Endothelial cell of umbilical vein (primary cell): ENCODE results near the gene AMFR.

Experiments used
- CTCF ChIP-seq, 2 donors: IDR thresholded peaks; 1 replicate in 1 of 2; 2 replicates in 1 of 2; pipeline ENCODE4 v1.5.1; 2011; ENCODE audit warnings: low read length in 2 of 2, mild to moderate bottlenecking in 2 of 2, moderate library complexity in 2 of 2, control low read depth in 1 of 2, inconsistent platforms in 1 of 2, low read depth in 1 of 2; ENCODE audit not compliant: insufficient read depth in 1 of 2; ENCODE audit errors: extremely low read depth in 1 of 2
- EZH2 ChIP-seq: IDR thresholded peaks from 2 replicates; pipeline ENCODE4 v1.6.1; 2012; ENCODE audit warnings: borderline replicate concordance, low read depth, mild to moderate bottlenecking, moderate library complexity, low read length, inconsistent platforms; ENCODE audit not compliant: severe bottlenecking
- JUN ChIP-seq: IDR thresholded peaks from 2 replicates; pipeline ENCODE4 v1.6.1; 2011; ENCODE audit warnings: borderline replicate concordance, low read depth; ENCODE audit not compliant: insufficient read length, insufficient read depth
- POLR2A ChIP-seq: IDR thresholded peaks from 2 replicates; pipeline ENCODE4 v1.6.1; 2012; ENCODE audit warnings: low read depth, mild to moderate bottlenecking, control low read depth, low read length
- POLR2AphosphoS5 ChIP-seq: IDR thresholded peaks from 2 replicates; pipeline ENCODE4 v1.6.1; 2012; ENCODE audit warnings: low read depth, mild to moderate bottlenecking, control low read depth, low read length, moderate library complexity; ENCODE audit not compliant: insufficient read depth
- TF ChIP-seq, protein P1 (sequence below): IDR thresholded peaks from 2 replicates; pipeline ENCODE4 v1.6.1; 2011; ENCODE audit not compliant: insufficient read depth, insufficient read length

DNA sequence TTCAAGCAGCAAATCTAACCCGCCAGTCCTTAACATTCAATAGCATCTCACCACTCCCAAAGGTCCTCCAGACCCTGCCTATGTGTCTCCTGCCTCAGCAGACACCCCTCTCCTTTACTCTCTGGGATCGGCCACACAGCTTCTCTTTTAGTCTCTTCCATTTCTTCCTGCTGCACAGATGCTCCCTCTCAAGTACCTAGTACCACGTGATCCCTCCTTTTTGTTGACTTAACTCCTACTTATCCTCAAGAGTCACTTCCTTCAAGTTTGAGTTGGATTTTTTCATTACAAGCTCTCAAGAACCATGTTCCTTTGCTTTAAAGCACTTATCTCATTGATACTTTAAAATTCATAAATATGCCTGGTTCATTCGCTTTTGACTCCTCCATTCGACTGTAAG, 24.9 kb downstream of the AMFR start:
- TF ChIP-seq CTCF (IDR thresholded peaks at IDR 0.05; ENCODE audit: extremely low read depth in 1 of 2, insufficient read depth in 1 of 2, low read depth in 1 of 2, low read length in 2 of 2): no peak
- TF ChIP-seq POLR2AphosphoS5: no peak
- no peak for TF ChIP-seq POLR2A
- TF ChIP-seq EZH2: no peak
- no peak for TF ChIP-seq JUN
- TF ChIP-seq, protein P1, sequence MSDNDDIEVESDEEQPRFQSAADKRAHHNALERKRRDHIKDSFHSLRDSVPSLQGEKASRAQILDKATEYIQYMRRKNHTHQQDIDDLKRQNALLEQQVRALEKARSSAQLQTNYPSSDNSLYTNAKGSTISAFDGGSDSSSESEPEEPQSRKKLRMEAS: no peak
